ENCODE measurements around the gene LCMT1. TPM values are rescaled to one million over a fixed set of nuclear protein-coding genes. Genes with fewer than 3 reads are reported as not detected.
"Not testable (repeated sequence)": the region's sequence is repeated elsewhere in the genome, so short reads cannot be mapped to it uniquely, and the experiment has no call there.

LCMT1 gene
- 41.6 and 45.8 TPM in 2 replicates for total RNA-seq
- polyA plus RNA-seq, result 67.5 and 79.5 TPM in 2 replicates

GRCh38 chr16:25111403-25112166 is at the start of gene LCMT1:
Gene LCMT1 (plus strand): TSS chr16:25111742. CDS start chr16:25111884, 142 bp downstream.
- peak; percentile 9 for TF ChIP-seq CTCF (IDR thresholded peaks at IDR 0.05; ENCODE audit: low read depth, low read length)
- Histone ChIP-seq H3K4me3 (peak within 1 kb of the TSS; percentile 72), H3K36me3 (no peaks in the 10 kb centered on the region), H3K27me3 (no peaks in the 10 kb centered on the region), H3K9me3 (ENCODE audit: low read depth) (no peaks in the 10 kb centered on the region), H3K27ac (peak within 1 kb of the TSS; percentile 70), H3K4me1 (ENCODE audit: low read depth) (no peaks in the 10 kb centered on the region)
- DNase-seq (ENCODE audit: low read depth in 1 of 2, low spot score in 1 of 2), result peak; percentile 97 to 98

GRCh38 chr16:25063102-25063501 is 48.4 kb upstream of the LCMT1 start:
- no peaks in the 10 kb centered on the region for H3K9me3 ChIP-seq (ENCODE audit: low read depth)
- H3K27ac ChIP-seq, result no peak overlapping the region
- peaks cover 40% of the 10 kb centered on the region for H3K27me3 ChIP-seq
- DNase-seq (ENCODE audit: low read depth in 1 of 2, low spot score in 1 of 2), result no peak
- no peaks in the 10 kb centered on the region for H3K36me3 ChIP-seq
- peaks cover 5% of the 10 kb centered on the region for H3K4me1 ChIP-seq (ENCODE audit: low read depth)
- no peak for TF ChIP-seq CTCF (IDR thresholded peaks at IDR 0.05; ENCODE audit: low read depth, low read length)
- no peak overlapping the region for H3K4me3 ChIP-seq

DNA sequence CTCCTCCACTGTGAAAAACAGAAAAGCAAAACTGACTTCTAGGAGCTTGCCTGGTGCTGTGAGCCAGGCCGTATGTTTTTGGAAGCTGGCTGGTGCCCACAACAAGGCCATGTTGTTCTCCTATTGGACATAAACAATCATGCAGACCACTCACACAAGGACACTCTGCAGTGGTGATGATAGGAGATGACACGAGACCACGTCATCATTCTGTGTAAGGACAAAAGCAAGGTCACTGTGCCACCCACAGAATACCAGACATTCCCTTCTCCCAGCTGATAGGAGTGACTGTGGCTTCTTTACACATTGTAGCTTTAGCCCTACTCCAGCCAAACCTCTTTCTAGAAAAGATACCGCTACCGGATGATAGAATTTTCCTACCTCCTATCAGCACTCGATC is 47.7 kb upstream of the LCMT1 start:
- no peak for TF ChIP-seq CTCF (IDR thresholded peaks at IDR 0.05; ENCODE audit: low read depth, low read length)
- H3K27ac ChIP-seq, result no peak overlapping the region
- DNase-seq (ENCODE audit: low read depth in 1 of 2, low spot score in 1 of 2), result peak; percentile 15 to 57
- H3K4me1 ChIP-seq (ENCODE audit: low read depth), result peaks cover 5% of the 10 kb centered on the region
- peaks cover 47% of the 10 kb centered on the region for H3K27me3 ChIP-seq
- no peaks in the 10 kb centered on the region for H3K9me3 ChIP-seq (ENCODE audit: low read depth)
- H3K36me3 ChIP-seq, result no peaks in the 10 kb centered on the region
- no peak overlapping the region for H3K4me3 ChIP-seq

DNA sequence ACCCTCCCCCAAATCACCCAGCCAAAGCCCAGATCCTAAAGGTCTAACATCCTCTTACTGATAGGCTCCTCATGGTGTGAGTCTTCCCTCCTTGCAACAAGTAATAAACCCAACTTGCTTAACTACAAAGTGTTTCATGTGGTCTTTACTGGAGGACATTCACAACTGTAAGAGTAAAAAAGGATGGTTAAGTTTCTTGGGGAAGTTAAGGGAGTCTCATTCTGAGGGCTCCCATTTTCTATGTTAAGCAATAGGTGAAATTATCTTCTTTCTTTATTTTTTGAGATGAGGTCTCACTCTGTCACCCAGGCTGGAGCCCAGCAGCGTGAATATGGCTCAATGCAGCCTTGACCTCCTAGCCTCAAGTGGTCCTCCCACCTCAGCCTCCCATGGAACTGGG is 47.3 kb upstream of the LCMT1 start:
- H3K4me1 ChIP-seq (ENCODE audit: low read depth); H3K36me3 ChIP-seq; H3K27ac ChIP-seq; DNase-seq (ENCODE audit: low read depth in 1 of 2, low spot score in 1 of 2); H3K9me3 ChIP-seq (ENCODE audit: low read depth); H3K4me3 ChIP-seq: not testable (repeated sequence)
- peaks cover 51% of the 10 kb centered on the region for H3K27me3 ChIP-seq

GRCh38 chr16:25064937-25065336 is 46.6 kb upstream of the LCMT1 start:
- Histone ChIP-seq H3K4me1 (ENCODE audit: low read depth) (peaks cover 5% of the 10 kb centered on the region), H3K27ac (no peak overlapping the region), H3K9me3 (ENCODE audit: low read depth) (no peaks in the 10 kb centered on the region), H3K4me3 (no peak overlapping the region), H3K36me3 (no peaks in the 10 kb centered on the region), H3K27me3 (peaks cover 58% of the 10 kb centered on the region)
- DNase-seq (ENCODE audit: low read depth in 1 of 2, low spot score in 1 of 2), result no peak
- TF ChIP-seq CTCF (IDR thresholded peaks at IDR 0.05; ENCODE audit: low read depth, low read length), result no peak

DNA sequence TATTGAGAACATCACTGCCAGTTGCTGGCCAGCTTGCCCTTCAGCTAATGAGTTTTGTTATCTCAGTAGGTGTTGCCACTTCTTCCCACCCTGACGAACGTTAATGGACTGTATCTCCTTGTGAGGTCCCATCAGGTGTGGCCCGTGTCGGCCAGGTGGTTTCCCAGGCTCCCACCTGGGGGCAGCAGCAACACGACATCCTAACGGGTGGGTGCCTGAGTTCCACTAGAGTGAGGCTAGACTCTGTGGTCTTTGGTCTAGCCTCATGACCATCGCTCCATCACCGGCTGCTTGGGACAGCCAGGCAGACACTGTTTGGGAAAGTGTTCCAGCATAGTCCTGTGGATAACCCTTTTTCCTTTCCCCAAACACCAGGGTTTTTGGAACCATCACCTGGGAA is 45.6 kb upstream of the LCMT1 start:
- no peak for TF ChIP-seq CTCF (IDR thresholded peaks at IDR 0.05; ENCODE audit: low read depth, low read length)
- Histone ChIP-seq H3K27ac (no peak overlapping the region), H3K36me3 (no peaks in the 10 kb centered on the region), H3K27me3 (peaks cover 67% of the 10 kb centered on the region), H3K4me3 (no peak overlapping the region), H3K9me3 (ENCODE audit: low read depth) (no peaks in the 10 kb centered on the region), H3K4me1 (ENCODE audit: low read depth) (no peaks in the 10 kb centered on the region)
- no peak for DNase-seq (ENCODE audit: low read depth in 1 of 2, low spot score in 1 of 2)

All from cardiac muscle cell (in vitro differentiated cells and primary cell).